GM18861 (cell line): ENCODE results near the gene TMOD1.

Experiments used
- ATAC-seq: cut with Tn5 transposase; IDR thresholded peaks from one replicate; pipeline ENCODE4 v1.9.1; 2021; ENCODE audit not compliant: unreplicated experiment

The TMOD1 gene

DNA sequence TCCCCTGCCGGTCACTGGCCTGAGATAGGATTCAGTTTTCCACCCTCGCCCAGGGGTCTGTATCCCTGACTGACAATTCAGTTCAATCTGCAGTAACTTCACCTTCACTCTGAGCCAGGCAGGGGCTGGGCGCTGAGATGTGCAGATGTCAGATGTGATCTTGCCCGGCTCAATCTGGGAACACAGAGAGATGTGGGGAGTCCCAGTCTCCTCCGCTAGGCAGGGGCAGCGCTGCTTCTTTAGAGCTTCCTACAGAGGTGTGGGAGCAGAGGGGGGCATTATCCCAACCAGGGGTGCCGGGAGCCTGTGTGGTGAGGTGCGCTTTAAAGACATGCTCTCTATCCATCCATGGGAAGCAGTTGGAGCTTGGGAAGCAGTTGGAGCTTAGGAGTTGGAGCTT is 14.6 kb downstream of the TMOD1 start:
- no peak for ATAC-seq

DNA sequence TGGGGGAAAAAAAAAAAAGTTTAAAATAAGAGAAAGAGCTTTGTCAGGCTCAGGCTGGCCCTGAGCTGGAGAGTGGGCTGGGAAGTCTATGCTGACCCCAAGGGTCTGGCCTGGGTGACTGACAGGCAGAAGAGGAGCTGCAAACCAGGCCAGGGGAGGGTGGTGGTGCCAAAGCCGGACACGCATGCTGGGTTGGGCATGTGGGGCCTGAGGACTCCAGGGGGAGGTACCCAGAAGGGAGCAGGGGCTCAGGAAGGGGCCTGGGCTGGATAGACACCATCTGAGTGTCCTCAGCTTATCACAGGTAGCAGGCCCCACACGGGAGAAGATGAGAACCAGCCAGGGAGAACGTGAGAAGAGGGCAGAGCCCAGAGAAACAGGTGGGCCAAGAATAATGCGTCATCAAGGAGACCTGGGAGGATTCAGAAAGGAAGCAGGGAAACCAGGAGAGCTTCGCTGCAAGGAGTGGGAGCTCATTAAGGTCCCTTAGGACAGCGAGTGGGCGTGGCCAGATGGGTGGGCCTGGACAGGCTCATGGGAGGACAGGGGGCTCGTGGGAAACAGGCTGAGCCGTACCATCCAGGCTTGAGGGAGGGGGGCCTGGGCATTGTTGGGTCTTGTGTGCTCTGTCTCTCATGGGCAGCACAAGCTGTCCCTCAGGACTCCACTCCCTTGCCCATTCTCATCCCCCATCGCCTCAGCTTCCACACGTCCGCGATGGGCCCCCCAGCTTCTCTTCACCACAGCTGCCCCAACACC is 16.0 kb downstream of the TMOD1 start:
- no peak for ATAC-seq

DNA sequence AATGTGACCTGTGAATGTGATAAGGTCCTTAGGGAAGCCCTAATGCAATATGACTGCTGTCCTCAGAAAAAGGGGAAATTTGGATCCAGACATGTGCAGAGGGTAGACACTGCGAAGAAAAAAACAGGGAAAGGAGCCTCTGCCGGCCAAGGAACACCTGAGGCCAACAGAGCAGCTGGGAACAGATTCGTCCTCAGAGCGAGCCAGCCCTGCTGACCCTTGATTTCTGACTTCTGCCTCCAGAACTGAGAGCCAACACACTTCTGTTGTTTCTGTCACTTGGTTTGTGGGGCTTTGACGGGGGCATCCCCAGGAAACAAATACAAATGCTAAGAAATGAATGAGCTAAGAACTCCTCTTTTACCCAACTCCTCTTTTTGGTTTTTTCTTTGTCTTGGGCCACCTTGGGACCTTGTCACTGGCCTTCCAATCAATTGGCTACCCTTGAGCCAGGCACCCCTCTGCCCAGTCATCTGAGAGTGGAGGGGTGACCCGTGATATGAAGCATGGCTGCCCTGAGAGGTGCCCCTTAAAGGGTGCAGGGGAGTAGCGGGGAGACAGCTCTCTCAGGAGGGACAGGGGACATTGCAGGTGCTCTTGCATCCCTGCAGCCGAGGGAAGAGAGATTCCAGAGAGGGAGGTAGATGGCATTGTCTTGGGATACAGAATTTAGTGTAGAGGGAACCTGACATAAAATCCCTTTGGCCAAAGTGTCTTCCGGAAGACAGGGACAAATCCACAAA is 16.9 kb downstream of the TMOD1 start:
- ATAC-seq, result no peak

DNA sequence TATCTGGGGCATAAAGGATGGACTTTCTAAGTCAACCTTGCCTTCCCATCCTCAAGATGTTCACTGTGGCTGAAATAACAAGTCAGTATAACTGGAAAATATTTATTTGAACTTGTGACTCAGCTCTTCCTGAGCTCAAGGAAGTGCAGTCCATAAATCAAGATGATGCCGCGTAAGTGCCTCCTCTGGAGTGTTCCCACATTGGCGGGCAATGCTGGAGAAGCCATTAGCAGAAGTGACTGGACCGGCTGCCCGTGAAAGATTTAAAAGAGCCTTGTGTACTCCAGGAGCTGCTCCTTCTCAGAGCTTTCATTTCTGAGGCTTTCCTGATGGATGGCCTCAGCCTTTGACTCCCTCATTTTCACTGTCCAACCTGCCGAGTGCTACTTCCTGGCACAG is 17.4 kb downstream of the TMOD1 start:
- ATAC-seq, result no peak

DNA sequence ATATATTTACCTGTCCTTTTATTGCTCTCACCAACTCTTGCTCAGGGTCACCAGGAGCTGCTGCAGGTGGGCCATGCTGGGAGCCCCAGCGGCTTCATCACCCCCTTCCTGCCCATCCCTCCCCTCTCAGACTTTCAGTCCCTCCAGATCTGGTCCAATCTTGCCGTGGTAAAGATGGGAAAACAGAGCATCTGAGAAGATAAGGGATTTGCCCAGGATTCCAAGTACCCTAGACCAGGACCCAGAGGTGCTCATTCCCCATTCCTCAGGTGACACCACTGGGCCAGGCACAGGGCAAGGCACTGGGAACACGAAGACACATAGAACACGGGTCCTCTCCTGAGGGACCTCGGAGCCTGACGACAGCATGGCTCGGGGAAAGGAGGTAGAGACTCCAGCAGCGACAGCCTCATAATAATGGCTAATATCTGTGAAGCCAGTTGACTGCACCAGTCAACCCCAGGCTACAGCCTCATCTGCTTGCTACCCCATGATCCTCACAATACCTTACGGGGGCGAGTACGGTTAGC is 18.0 kb downstream of the TMOD1 start:
- ATAC-seq, result no peak

DNA sequence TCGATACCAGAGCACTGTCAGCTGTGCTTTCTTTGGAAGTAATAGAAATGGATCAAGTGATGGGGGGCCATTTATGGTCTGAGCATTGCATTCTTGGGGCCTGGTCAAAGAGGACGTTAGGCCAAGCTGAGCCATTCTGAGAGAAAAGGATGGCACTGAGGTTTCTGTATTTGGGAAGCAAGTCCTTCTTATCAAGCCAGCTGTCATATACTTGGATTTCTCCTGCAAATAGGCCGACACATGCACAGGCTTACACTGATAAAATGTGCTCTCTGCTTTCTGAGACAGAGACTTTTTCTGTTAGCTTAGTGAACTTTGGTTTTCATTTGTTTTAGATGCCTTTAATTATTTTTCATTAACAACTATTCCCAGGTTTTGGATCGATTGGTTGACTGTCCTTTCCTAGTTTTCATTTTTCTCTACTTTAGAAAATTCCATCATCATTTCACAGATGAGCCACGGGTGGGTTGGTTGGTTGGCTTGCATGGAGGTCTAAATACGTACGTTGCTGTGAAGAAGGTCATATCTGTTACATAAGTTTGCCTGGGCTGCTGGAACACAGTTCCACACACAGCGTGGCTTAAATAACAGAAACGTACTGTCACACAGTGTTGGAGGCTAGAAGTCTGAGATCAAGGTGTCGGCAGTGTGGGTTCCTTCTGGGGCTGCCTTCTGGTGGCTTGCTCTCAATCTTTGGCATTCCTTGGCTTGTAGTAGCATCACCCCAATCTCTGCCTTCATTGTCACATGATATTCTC is 20.3 kb downstream of the TMOD1 start:
- ATAC-seq, result no peak

DNA sequence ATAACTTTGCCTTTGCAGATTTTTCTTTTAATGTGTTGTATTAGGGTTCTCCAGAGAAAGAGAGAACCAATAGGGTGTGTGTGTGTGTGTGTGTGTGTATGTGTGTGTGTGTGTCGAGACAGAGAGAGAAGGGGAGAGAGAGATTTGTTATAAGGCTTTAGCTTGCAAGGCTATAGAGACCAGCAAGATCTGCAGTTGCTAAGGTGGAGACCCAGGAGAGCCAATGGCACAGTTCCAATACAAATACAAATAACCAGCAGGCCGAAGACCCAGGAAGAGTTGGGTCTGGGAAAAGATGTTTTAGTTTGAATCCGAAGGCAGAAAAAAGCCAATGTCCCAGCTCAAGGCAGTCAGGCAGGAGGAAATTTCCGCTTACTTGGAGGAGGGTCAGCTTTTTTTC is 23.0 kb downstream of the TMOD1 start:
- ATAC-seq, result no peak

DNA sequence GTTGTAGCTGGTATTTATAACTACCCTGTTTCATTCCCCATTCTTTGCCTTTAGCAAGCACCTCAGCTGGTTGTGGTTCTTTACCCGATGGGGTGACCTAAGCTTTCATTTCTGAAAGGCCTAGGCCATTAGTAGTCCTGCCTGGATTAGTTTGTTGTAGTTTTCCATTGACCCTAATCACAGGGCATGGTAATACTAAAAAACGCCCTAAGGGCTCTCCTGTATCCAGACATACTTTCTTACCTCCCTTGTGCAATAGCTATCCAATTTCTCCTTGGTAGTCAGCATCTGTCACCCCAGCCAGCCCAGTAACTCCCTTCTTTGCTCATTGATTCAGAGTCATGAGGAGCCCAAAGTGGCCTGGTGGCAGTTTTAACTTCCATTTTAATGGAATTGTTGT is 24.0 kb downstream of the TMOD1 start:
- ATAC-seq, result no peak

DNA sequence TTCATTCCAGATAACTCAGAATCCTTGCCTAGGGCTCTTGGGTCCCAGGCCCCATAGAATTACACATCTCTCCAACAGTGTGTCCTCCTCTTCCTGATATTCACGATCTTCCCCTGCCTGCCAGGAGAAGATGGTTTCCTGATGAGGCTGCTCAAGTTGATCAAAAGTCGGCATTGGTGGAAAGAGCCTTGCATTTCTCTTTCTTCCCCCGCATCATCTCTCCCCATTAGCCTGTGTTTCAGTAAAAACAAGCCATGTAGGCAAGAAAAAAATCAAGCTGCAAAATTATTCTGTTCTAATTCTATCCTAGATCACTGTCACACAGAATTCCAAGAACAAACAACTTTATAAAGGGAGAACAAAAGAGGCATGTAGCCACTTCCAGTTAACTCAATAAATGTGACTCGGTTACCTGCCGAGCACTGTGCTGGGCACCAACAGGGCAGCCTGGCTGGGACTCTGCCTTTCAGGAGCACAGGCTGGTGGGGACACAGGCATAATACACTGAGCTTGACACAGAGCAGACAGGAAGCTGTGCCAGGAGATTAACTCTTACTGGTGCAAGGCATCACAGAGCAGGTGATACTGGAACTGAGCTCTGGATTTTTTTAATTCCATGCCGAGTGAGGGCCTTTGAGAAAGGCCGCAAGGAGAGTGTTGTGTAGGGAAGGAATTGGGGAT is 25.6 kb downstream of the TMOD1 start:
- no peak for ATAC-seq

DNA sequence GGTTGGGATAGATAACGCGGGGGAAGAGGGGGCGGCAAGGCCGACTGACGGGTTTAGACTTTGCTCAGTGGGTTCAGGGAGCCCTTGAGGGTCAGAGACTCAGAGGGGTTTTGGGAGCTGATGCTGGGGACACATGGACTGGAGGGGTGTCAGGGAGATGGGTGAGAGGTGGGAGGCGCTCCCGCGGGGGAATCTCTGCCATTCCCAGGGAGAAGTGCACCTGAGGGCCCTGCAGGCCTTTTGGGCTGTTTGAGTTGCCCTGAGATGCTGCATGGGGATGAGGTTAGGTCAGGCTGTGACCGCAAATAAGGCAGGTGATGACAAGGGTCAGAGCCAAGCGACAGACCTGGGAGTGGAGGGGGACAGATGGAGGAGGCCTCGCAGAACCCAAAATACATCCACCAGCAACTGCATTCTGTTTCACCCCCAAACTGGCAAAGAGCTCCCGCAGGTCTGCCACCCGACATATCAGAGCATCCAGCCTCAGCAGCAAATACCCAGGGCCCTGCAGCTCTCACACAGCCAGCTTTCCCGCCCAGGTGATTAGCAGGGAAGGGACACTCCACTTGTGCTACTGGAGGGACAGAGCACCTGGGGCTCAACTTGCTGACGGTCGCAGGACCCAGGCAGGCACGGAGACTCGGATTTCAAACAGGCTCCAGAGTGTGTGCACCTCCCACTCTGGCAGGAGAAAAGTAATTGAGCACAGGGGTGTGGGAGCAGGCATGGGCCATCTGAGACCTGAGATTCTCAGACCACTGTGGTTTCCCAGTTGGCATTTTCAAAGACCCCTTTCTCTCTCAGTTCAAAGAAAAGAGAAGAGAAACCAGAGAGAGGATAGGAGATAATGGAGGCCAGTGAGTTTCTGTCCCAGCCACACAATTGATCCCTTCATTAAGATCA is 26.4 kb downstream of the TMOD1 start:
- ATAC-seq, result no peak

DNA sequence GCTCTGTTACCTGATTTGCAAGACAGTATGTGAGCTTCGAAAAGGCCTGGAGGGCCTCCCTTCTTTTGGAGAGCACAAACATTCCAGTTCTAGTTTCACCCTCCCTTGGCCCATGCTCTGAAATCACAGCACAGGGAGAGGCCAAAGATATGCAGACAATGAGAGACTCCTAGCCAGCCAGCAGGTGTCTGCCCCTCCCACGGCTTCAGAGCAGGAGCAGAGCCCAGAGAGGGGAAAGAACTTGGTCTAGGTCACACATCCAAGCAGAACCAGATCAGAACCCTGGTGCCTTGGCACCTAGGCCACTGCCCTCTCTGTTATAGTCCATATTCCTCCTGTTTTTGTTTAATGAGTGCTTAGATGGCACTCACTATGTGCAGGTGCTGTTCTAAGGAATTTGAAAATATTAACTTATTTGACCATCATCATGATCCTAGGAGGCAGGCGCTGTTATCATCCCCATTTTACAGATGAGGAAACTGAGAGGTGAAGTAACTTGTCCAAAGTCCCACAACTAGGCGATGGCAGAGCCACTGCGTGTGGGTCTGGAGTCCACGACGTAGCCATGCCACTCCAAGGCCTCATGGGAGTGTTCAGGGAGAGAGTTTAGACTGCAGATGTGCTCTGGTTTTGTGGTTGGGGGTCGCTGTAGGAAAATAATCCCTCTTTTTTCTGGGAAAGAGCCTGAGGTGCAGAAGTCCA is 27.2 kb downstream of the TMOD1 start:
- ATAC-seq, result no peak

DNA sequence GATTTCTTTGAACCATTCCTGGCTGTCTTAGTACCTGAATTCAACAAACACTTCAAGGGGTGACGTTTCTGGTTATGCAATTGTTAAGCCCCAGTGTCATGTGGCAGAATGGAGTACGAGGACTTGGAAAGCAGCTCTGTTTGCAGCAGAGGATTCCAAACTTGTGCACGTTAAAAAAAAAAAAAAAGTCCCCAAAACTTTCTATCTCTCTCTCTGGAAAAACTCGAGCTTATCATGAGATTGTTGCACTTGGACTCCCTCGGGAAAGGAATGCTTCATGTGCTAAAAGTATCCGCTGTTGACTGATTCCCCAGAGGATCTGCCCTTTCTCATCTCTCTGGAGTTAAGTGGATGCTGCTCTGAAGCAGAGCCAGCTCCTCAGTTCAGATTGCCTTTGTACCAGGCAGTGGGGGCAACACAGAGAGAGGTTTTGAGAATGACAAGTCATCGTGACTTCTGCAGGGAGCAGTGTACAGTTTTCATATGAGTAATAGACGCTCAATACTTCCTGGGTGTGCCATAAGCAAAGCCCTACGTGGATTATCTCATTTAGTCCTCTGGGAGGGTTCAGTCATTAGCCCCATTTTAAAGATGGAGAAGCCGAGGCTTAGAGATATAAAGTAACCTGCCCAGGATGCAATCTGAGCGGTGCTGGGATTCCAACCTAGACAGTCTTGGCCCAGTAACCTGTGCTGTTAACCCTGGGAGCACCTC is 28.1 kb downstream of the TMOD1 start:
- peak; percentile 89 for ATAC-seq

DNA sequence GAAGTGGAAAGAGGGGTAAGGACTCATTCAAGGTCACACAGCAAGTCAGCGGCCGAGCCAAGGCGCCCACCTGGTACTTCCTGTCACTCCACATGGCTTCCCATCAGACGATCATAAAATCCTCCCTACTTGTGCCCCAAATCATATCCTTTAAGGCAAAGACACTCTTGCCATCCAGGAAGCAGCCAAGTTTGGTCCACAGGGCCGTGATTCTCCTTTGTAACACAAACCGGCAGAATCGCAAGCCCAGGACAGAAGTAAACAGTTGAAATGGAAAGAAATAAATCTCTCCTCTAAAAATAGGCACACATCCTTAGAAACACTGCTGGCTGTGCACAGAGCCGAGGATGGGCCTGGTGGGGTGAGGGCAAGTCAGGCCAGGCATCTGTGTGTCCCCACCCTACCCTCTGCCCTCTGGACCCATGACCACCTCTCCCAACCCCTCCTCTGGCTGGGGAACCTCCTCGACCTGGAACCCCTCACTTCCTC is 30.5 kb downstream of the TMOD1 start:
- no peak for ATAC-seq

DNA sequence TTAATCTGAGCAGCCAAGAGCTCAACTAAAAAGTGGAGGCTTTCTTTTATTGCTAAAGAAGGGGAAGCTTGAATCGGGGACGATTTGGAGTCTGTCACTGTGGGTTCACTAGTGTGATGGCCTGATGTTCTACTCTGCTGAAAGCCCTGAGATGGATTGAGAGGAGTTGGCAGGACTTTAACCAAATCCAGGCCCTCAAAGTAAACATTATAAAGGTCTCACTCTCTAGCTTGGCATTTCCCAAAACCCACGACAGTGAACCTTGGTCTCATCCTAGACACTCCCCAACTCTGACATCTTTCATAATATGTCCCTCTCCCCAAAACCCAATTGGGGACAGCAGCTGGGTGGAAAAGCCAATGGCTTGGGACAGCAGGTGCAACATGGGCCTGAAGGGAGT is 32.7 kb downstream of the TMOD1 start:
- no peak for ATAC-seq

DNA sequence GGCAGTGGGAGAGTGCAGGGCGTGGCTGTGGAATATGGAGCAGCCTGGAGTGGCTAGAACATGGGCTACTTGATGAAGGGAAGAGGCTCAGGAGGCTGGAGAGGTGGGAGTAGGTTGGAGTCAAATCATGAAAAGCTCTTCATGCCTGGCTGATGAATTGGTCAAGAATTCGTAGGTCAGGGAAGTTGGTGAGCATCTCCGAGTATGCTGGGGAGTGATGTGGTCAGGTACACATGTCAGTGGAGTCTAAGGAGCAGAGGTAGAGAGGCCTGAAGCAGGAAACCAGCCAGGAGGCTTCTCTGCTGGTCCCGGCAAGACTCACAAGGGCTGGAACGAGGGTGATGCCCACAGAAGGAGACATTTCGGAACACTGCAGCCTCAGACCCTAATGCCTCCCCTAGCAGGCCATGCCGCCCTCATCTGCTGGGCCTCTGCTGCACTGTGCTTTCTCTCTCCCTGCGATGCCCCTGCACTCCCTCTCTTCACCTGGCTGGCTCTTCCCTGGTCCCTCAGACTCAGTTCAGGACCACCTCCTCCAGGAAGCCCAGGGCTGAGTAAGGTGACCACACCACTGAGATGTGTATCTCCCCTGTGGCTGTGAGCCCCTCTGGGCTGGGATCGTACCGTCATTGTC is 33.6 kb downstream of the TMOD1 start:
- ATAC-seq, result no peak

DNA sequence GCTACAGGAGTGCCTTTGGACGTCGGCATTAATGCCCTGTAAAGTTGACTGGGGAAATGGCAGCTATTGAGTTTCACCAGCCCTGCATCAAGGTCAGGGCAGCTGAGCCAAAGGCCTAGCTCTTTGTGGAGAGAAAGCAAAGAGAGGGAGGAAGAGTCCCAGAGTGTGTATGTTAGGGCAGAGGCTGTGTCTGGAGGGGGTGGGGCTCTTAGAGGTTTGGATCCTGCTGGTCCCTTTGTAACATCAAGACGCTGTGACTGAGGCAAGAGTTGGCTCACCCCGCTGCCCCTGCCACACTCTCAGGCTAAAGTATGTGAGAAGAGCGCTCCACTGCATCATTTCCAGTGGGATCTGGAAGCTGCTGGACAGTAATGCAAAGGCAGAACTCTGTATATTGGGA is 34.3 kb downstream of the TMOD1 start:
- ATAC-seq, result no peak

DNA sequence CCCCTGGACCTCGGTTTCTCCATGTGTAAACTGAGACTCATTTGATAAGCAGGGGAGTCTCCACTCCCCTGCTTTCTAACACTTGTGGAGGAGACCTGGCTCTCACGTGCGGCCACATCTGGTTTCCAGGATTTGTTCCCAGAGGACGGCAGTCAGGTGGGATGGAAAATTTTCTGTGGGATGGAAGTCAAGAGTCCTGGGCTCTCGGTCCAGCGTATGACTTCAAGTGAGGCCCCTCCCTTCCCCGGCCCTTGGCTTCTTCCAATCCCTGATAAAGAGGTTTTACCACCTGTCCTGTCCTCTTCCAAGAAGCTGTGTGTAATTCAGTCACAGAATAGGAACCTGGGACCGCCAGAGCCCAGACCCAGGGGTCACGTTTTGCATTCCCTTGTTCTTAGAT is 35.0 kb downstream of the TMOD1 start:
- no peak for ATAC-seq

DNA sequence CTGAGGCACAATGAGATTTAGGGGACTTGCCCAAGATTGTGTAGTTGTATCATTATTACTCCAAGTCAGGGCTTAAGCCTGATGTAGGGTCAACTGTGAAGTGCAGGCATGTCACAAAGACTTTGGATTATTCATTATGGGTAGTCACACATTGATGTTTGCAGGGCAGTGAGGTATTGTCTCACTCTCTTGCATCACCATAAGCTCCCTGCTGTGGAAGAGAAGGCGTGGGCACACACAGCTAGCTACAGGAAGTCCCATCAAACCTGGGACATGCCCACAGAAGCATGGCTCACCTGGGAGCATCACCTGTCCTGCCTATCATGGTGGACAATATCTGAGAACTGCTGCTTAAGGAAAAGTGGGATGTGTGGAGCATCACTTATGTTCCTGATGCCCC is 42.1 kb downstream of the TMOD1 start:
- ATAC-seq, result no peak
